Stimulated activated CD4-positive, alpha-beta T cell treated with anti-CD3 and anti-CD28 coated beads, TNF-alpha, amount 100 ng/mL, for 48 hours (primary cell): ENCODE measurements around the gene MR1.
A peak's percentile ranks its signal among the peaks of the same experiment; 100 is the strongest.

Experiments used
- DNase-seq, 3 donors: peaks; one replicate each; pipeline ENCODE4 v3.0.0-alpha.2; 2020; ENCODE audit warnings: low read depth in 3 of 3

Gene MR1

DNA sequence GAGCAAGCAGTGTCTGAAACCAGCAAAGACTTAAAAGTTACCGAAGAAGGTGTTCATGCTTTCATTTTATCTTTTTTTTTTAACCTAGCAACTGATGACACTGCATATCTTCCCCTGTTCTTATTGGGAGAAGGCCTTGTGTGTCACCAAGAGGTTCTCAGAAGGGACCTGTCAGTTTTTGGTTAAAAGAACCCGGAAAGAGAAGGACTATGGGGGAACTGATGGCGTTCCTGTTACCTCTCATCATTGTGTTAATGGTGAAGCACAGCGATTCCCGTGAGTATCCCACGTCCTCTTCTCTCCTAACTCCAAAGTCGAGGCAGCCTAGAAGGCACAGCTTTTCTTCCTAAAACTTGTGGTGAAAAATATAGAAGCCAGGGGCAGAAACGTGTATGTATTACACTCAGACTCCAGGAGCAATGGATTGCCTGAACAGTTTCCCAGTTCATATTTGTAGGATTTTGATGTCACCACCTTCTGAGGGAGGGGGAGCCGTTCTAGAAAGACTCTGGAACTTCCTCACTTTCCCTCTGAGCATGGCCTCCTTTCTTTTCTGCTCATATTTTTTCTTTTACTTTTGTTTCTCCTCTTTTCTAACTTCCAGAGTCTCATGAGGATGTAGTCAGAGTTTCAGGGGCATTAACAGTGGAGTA is at the start of gene MR1:
Gene MR1, plus strand, starts transcription at position 185 of the 653 bp plus-strand sequence. Its CDS starts 25 bp downstream, at position 210.
- no peak for DNase-seq

DNA sequence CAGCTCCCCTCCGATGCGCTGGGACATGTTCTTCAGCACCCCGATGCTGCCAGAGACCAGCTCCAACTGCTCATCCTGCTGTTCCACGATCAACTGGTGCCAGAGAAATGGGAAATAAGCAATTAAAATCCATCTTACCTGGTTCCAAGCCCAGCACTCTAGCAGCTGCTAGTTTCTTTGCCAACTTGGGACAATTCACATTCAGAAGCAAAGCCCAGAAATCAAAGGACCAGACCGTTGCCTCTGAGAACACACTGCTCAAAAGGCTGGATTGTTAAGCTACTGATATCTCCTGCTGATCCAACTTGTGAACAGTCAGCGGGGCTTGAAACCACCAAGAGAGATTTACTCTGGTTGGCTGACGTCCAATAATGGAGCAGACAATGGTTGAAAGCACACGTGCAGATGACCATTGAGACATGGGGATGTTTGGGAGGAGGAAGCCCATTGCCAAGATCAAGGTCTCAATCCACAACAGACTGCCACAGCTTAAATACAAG is 45.5 kb upstream of the MR1 start:
- no peak for DNase-seq

DNA sequence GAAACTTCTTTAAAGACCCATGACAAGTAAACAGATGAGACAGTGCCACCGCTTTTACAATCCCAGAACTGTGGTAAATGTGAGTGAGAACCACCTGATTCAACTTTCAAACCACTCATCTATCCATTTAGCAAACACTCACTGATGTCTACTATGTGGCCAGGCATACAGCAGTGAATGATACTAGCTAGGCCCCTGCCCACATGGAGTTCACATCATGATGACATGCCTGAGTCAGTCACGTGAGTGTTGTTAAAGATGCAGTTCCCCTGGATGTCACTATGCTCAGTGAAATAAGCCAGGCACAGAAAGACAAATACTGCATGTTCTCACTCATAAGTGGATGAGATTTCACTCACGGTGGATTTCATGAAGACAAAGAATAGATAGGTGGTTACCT is 39.5 kb upstream of the MR1 start:
- no peak for DNase-seq

GRCh38 chr1:180997843-180998504 is 35.8 kb upstream of the MR1 start:
- no peak for DNase-seq

- no peak for DNase-seq
These were observed 32.5 kb upstream of the MR1 start for GRCh38 chr1:181001091-181001780.

GRCh38 chr1:181002582-181003172 is 31.1 kb upstream of the MR1 start:
- DNase-seq = no peak

GRCh38 chr1:181010789-181011188 is 23.0 kb upstream of the MR1 start:
- no peak for DNase-seq

DNA sequence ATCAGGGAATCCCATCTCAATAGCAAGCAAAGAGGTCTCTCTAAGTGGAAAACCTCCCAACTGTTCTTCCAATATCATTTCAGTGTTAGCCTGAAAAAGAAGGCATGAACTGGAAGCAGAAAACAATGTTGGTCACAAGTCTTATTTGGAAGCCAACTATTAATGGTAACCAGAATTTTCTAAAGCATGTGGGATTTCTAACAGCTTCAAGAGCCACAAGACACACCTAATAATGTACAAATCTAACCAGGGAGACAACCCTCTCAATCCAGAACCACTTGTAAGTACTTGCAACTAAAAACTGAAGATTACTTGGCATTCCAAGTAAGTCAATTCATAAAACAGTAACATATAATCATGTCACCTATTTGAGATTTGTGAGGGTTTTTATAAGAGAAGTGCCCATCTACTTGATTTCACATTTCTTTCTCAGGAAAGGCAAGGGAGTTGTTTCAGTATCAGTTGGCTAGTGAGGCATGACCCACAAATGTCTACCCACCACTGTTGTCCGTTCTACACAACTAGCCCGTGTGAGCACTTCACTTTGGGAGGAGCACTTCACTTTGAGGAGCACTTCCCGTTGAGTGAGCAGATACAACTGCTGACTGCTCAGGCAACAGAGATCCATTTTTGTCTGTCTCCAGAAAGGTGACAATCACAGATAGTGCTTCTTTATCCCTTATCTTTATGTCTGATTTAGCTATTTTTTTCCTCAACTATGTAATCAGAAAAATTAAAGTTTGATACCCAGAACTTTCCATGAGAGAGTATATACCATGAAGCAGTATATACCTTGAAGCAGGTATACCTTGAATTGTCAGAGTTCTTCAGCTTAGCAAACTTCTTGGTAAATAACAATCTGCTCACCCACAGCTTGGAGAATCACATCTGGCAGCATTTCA is 22.2 kb upstream of the MR1 start:
- no peak for DNase-seq

DNA sequence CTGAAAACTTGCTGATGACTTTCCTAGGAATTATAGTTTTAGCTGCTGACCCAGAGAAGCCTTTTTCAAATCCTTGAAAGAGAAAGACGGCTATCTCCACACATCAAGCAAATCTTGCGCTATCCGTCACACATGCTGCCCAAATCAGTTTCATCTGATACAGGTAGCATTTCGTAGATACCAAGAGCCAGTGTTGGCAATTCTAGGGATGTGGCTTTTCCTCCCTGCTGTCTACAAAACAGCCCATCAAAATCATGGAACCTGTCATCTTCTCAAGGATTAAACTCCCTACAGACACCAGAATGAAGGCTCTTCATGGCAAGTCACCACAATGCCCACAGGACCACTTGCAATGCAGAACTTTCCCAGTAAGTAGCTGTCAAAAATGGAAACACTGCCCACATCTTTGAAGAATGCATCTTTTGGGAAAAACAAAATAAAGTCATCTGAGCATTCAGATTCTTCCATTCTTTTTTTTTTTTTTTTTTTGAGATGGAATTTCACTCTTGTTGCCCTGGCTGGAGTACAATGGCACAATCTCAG is 21.5 kb upstream of the MR1 start:
- no peak for DNase-seq

GRCh38 chr1:181013144-181013543 is 20.6 kb upstream of the MR1 start:
- DNase-seq = no peak

- no peak for DNase-seq
These were observed 19.1 kb upstream of the MR1 start for GRCh38 chr1:181014477-181015250.

DNA sequence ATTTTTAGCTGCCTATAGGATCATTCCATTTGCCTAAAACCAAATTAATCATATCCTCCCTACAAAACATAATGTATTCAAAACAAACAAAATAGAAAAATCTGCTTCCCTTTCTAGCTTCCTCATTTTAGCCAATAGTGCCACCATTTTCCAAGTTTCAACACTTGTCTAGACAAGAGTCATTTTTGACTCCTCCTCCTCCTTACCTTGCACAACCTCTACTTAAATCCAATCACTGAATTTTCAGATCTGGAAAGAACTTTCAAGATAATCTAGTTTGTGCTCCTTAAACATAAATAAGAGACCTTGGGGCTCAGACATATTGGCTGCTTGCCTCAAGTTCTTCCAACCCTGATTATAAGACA is 18.6 kb upstream of the MR1 start:
- no peak for DNase-seq

GRCh38 chr1:181016563-181016962 is 17.2 kb upstream of the MR1 start:
- no peak for DNase-seq

- DNase-seq = no peak
These were observed 14.7 kb upstream of the MR1 start for GRCh38 chr1:181018901-181019681.

- DNase-seq = no peak
These were observed 12.6 kb upstream of the MR1 start for GRCh38 chr1:181021159-181021558.

DNA sequence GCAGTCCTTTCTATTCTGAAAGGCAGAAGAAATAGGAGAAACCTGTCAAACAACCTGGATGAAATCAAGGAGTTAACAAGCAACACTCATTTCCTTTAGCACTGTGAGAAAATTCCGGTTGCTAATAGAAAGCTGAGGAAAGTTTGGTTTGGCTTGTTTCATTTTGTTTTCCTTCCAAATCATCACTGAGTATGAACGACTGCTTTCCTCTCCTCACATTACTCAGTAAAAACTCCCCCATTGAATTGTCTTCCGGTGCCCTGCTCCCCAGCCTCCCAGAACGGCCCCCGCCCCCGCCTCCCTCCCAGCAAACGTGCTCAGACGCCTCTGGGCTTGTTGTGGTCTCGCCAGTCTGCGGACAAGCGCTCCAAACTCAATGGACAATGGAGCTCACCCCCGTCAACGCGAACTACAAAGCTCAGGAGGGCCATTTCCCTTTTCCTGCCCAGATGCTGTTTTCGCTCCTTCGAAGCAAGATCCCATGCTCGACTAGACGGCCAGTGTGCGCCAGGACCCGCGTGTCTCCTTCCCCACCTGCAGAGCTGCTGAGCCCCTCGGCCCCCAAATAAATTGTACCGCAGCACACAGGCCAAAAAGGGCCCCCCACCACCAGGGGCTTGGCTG is 11.9 kb upstream of the MR1 start:
- DNase-seq = peak; percentile 43 to 71 (median 51)

DNA sequence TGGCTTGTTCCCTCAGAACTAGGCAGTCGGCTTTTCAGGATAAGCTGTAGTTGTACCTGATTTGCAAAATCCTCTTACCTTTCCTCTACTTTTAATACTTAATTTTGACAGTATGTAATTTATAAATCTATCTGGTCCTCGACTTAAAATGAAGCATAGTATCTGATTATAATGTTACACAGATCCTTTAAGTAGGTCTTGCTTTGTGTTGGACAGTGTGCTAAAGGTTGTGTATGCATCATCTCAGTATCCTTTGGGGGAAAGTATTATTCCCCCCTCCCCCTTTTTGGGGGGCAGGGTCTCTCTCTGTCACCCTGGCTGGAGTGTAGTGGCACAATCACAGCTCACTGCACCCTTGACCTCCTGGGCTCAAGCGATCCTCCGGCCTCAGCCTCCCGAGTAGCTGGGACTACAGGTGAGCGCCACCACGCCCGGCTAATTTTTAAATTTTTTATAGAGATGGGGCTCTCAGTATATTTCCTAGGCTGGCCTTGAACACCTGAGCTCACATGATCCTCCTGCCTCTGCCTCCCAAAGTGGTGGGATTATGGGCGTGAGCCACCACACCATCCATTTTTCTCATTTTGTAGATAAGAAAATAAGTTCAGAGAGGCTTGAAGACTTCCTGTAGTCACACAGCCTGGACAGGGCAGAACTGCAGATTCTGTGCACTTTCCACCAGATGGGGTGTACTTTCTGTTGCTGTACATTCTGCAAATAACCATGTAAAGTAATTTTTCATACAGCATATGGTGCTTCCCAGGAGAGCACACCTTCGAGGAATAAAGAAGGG is 10.3 kb upstream of the MR1 start:
- DNase-seq = no peak

- DNase-seq = no peak
These were observed 5.6 kb upstream of the MR1 start for GRCh38 chr1:181028196-181028595.
